ENCODE results near the gene SPATA19. TPM values are rescaled to one million over a fixed set of nuclear protein-coding genes. Genes with fewer than 3 reads are reported as not detected.
"Not testable (repeated sequence)": the region's sequence is repeated elsewhere in the genome, so short reads cannot be mapped to it uniquely, and the experiment has no call there.

Gene SPATA19, protein sequence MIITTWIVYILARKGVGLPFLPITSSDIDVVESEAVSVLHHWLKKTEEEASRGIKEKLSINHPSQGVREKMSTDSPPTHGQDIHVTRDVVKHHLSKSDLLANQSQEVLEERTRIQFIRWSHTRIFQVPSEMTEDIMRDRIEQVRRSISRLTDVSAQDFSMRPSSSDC
- not detected in 2 replicates for total RNA-seq

GRCh38 chr11:133845413-133845812, at the start of gene SPATA19:
SPATA19 (minus strand) TSS chr11:133845513; CDS start chr11:133845446, 67 bp downstream.
- intact Hi-C loops (cut with micrococcal nuclease): no loop called here

- intact Hi-C loops (cut with micrococcal nuclease): no loop called here
These were observed 49.8 kb upstream of the SPATA19 start for GRCh38 chr11:133895061-133895479.

DNA sequence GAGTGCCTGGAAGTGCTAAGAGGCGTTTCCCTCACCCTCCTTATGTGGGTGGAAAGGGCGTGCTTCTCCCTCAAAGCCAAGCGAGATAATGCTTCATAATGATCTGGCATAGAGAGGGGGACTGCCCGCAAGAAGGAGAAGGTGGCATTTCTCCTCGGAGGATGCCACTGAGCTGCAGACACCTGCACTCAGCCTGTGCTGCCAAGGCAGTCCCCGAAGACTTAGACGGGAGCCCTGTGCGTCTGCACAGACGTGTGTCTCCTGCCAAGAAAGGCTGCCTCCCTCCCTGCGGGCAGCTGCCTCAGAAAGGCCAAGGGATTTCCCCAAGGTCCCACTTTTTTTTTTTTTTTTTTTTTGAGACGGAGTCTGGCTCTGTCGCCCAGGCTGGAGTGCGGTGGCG, 48.1 kb upstream of the SPATA19 start:
- intact Hi-C loops (cut with micrococcal nuclease): no loop called here

GRCh38 chr11:133892584-133893380, 47.5 kb upstream of the SPATA19 start:
- intact Hi-C loops (cut with micrococcal nuclease): no loop called here

- intact Hi-C loops (cut with micrococcal nuclease): no loop called here
These were observed 46.8 kb upstream of the SPATA19 start for GRCh38 chr11:133892126-133892525.

DNA sequence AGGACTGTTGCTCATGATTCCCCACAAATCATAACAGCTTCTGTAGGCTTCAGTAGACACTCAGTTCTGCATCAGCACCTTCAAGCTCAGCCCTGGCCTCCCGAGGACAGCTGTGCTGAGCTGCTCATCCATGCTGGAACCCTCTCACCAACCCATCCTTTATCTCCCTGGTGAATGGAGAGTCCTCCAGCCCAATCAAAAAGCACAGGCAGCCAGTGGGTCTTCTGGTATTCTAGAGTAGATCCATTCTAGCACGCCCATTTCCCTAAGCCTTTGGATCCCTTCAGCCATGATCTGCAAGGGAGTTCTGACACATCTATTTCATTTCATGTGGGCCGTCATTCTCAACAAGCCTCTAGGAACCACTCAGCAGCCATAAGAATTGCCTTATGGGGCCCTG, 44.6 kb upstream of the SPATA19 start:
- intact Hi-C loops (cut with micrococcal nuclease): no loop called here

GRCh38 chr11:133889188-133889587, 43.9 kb upstream of the SPATA19 start:
- intact Hi-C loops (cut with micrococcal nuclease): no loop called here

DNA sequence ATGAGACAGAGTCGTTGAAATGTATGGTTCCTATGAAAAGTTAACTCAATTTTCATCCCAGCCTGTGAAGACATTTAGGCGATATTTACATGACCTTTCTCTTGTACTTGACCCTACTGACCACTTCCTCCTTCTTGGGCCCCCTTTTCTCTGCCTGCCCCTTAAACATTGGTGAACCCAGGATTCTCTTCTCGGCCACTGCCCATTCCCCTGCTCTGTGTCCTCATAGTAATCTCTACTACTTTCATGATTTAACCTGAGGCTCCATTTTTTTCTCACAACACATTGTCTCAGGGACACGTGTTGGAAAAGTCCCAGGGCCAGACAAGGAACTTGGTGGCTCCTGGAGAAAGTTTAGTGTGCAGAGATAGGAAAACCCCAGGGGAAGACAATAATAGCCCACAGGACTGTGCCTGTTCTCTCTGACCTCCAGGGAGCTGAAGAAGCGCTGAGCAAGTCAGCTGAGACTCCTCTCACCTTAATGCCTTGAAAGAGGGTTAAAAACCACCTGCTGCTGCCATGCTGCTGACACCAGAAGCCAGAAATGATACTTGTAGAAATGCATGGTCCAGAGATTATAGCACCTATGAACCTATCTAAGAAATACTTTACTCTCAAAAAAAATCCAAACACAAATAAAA, 42.5 kb upstream of the SPATA19 start:
- intact Hi-C loops (cut with micrococcal nuclease): no loop called here

GRCh38 chr11:133886029-133886428, 40.7 kb upstream of the SPATA19 start:
- intact Hi-C loops (cut with micrococcal nuclease): no loop called here

DNA sequence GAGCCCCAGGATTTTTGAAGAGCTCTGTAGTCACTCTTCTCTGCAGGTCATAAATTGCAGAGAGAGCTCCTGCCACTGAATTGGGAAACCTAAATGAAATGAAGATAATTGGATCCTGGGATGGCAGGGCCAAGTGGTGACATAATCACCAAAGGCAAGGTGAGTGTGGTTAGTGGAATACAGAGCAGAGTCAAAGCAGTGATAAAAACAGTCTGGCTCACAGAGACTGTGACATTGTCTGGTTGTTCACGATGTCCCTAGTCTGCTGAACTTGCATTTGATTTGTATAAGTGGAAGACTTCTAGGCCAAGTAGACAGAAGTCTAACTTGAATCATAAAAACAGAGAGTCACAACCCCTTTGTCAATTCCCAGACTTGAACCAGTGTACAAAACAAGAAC, 26.8 kb upstream of the SPATA19 start:
- intact Hi-C loops (cut with micrococcal nuclease): no loop called here

GRCh38 chr11:133867456-133867855, 22.1 kb upstream of the SPATA19 start:
- intact Hi-C loops (cut with micrococcal nuclease): no loop called here

DNA sequence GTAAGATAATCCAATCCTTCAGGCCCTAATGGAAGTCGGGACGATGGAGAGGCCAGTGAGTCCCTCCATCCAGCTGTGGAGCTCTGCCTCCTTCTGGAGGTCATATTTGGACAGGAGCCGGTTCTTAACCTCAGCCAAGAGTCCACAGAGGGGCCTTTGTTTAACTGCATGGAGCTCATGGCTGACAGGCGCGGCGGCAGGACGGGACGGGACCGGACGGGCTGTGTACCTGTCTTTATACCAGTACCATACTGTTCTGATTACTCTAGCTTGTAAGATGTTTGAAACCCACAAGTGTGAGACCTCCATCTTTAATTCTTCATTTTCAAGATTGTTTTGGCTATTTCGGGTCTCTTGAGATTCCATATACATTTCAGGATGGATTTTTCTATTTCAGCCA, 20.2 kb upstream of the SPATA19 start:
- intact Hi-C loops (cut with micrococcal nuclease): no loop called here

DNA sequence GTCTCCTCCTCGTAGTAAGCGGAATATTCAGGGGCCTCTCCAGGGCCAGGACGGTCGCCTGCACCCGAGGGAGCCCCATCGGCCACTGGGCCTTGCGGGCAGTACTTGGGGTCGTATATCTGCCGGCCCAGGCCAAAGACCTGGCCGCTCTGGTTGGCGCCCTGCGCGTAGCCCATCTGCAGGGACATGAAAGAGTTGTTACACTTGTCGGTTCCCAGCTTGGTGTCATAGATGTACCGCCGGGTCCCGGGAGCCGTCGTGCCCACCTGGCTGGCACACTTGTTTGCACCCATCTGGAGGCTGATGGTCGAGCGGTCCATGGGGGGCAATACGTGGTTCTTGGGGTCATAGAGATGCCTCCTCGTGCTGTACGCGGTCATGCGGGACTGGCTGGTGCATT, 19.4 kb upstream of the SPATA19 start:
- intact Hi-C loops (cut with micrococcal nuclease): no loop called here

DNA sequence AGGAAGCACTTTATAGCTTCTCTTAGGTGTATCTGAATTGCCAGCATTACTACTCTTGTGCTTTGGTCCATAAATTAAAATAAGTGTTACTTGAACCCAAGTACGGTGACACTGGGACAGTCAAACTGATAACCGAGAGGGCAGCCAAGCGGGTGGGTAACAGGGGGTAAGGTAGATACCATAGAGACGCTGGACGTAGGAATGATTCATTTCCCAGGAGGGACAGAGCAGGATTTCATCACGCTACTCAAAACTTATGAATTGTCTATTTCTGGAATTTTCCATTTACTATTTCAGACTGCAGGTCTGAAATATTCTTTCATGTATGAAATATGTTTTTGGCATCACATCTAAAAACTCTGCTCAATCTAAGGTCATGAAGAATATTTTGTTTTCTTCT, 14.8 kb upstream of the SPATA19 start:
- intact Hi-C loops (cut with micrococcal nuclease): no loop called here

DNA sequence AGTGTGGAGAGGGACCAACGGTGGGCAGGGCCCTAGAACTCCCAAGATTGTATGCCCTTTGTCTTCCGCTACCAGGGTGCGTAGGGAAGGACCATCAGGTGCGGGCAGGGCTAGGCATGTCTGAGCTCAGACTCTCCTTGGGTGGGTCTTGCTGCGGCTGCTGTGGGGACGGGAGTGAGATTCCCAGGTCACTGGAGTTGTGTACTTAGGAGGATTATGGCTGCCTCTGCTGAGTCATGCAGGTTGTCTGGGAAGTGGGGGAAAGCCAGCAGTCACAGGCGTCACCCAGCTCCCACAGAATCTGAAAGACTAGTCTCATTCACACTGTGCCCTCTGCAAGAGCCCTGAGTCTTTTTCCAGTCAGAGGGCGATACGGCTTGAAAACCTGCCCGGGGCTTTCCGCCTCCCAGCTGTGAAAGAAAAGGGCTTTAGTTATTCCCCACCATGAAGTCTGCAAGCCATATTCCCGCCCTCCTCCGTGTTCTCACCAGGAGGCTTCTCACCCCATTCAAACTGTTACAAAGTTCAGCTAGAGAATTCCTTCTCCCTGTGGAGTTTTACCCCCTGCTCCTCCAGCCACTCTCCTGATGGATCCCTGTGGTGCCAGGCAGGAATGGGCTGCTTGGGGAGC, 9.1 kb upstream of the SPATA19 start:
- intact Hi-C loops (cut with micrococcal nuclease): not testable (repeated sequence)

DNA sequence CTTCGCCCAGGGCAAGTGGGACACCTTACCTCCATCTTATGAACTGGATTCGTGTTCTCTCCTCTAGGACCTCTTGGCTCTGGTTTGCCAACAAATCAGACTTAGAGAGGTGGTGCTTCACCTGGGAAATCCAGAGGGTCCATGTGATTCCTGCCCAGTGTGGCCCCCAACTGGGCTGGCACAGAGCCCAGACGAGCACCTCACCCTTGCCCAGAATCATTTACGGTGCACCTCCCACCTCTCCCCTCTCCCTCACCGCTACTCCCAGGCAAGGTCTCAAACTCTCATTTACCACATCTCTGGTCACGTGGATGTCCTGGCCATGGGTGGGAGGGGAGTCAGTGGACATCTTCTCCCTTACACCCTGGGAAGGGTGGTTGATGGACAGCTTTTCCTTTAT, 1.1 kb downstream of the SPATA19 start:
- intact Hi-C loops (cut with micrococcal nuclease): no loop called here

GRCh38 chr11:133843454-133843987, 1.8 kb downstream of the SPATA19 start:
- intact Hi-C loops (cut with micrococcal nuclease): no loop called here

DNA sequence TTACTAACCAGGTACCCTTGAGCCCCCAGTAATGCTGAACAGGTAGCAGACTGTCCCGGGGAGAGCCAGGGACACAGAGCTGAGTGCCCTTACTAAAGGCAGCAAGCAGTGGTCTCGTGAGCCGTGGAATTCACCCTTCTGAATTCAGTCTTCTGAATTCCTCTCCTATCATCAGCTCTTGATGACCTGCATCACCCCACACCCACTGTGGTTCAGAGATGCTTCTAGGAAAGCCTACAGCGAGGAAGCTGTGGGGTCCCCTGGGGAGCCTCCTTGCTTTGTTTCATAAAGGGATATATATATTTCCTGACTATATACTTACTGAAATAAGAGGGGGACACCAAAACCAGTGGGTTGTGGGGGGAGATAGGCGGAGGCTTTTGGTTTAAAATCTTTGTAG, 2.6 kb downstream of the SPATA19 start:
- intact Hi-C loops (cut with micrococcal nuclease): no loop called here

- intact Hi-C loops (cut with micrococcal nuclease): no loop called here
These were observed 3.3 kb downstream of the SPATA19 start for GRCh38 chr11:133842053-133842452.

- intact Hi-C loops (cut with micrococcal nuclease): no loop called here
These were observed 3.9 kb downstream of the SPATA19 start for GRCh38 chr11:133841279-133842043.

- intact Hi-C loops (cut with micrococcal nuclease): no loop called here
These were observed 4.8 kb downstream of the SPATA19 start for GRCh38 chr11:133840479-133840941.
